GM19193 (cell line): ENCODE data around the gene RPP25L.

Experiments used
- POLR2A ChIP-seq: IDR thresholded peaks from 4 replicates; pipeline ENCODE4 v1.6.1; 2011; ENCODE audit not compliant: insufficient read depth, insufficient read length; ENCODE audit errors: extremely low read depth

Gene RPP25L

GRCh38 chr9:34573599-34574325, 38.1 kb downstream of the RPP25L start:
- no peak for TF ChIP-seq POLR2A

GRCh38 chr9:34572628-34573027, 39.3 kb downstream of the RPP25L start:
- TF ChIP-seq POLR2A, result no peak

GRCh38 chr9:34572092-34572491, 39.8 kb downstream of the RPP25L start:
- no peak for TF ChIP-seq POLR2A

- no peak for TF ChIP-seq POLR2A
These were observed 40.5 kb downstream of the RPP25L start for GRCh38 chr9:34571481-34571810.

- TF ChIP-seq POLR2A, result no peak
These were observed 41.0 kb downstream of the RPP25L start for GRCh38 chr9:34570809-34571480.

- no peak for TF ChIP-seq POLR2A
These were observed 41.5 kb downstream of the RPP25L start for GRCh38 chr9:34570376-34570775.

- no peak for TF ChIP-seq POLR2A
These were observed 43.1 kb downstream of the RPP25L start for GRCh38 chr9:34568774-34569173.

GRCh38 chr9:34568133-34568532, 43.8 kb downstream of the RPP25L start:
- TF ChIP-seq POLR2A, result no peak

- no peak for TF ChIP-seq POLR2A
These were observed 44.9 kb downstream of the RPP25L start for GRCh38 chr9:34566972-34567371.

- TF ChIP-seq POLR2A, result no peak
These were observed 45.6 kb downstream of the RPP25L start for GRCh38 chr9:34566322-34566721.

GRCh38 chr9:34565856-34566255, 46.0 kb downstream of the RPP25L start:
- TF ChIP-seq POLR2A, result no peak

GRCh38 chr9:34564617-34565016, 47.3 kb downstream of the RPP25L start:
- TF ChIP-seq POLR2A, result no peak

- TF ChIP-seq POLR2A, result no peak
These were observed 48.6 kb downstream of the RPP25L start for GRCh38 chr9:34563262-34563661.

- no peak for TF ChIP-seq POLR2A
These were observed 49.7 kb downstream of the RPP25L start for GRCh38 chr9:34562135-34562745.

GRCh38 chr9:34560599-34561214, 51.2 kb downstream of the RPP25L start:
- no peak for TF ChIP-seq POLR2A
